Measurements from ENCODE around the gene SCUBE1.
"Not testable (repeated sequence)": the region's sequence is repeated elsewhere in the genome, so short reads cannot be mapped to it uniquely, and the experiment has no call there.

The SCUBE1 gene

GRCh38 chr22:43355688-43356087 is 12.5 kb upstream of the SCUBE1 start:
- not testable (repeated sequence) for DNase-seq

- DNase-seq: no peak
Observed at GRCh38 chr22:43351966-43352345, 8.8 kb upstream of the SCUBE1 start.

GRCh38 chr22:43349636-43350035 is 6.5 kb upstream of the SCUBE1 start:
- DNase-seq: no peak

- peak; percentile 76 for DNase-seq
Observed at GRCh38 chr22:43346521-43346929, 3.4 kb upstream of the SCUBE1 start.

- peak; percentile 80 for DNase-seq
Observed at GRCh38 chr22:43345761-43346301, 2.7 kb upstream of the SCUBE1 start.

- DNase-seq: no peak
Observed at GRCh38 chr22:43345356-43345755, 2.2 kb upstream of the SCUBE1 start.

GRCh38 chr22:43344520-43344787 is 1.3 kb upstream of the SCUBE1 start:
- DNase-seq: no peak

GRCh38 chr22:43343670-43344519 is 723 bp upstream of the SCUBE1 start:
- no peak for DNase-seq

GRCh38 chr22:43342347-43343261 is 568 bp downstream of the SCUBE1 start:
- DNase-seq: no peak

GRCh38 chr22:43341565-43341964 is 1.6 kb downstream of the SCUBE1 start:
- no peak for DNase-seq

GRCh38 chr22:43338766-43339345 is 4.3 kb downstream of the SCUBE1 start:
- no peak for DNase-seq

- no peak for DNase-seq
Observed at GRCh38 chr22:43337946-43338345, 5.2 kb downstream of the SCUBE1 start.

GRCh38 chr22:43337385-43337784 is 5.8 kb downstream of the SCUBE1 start:
- DNase-seq: no peak

GRCh38 chr22:43334378-43334777 is 8.8 kb downstream of the SCUBE1 start:
- DNase-seq: no peak

GRCh38 chr22:43333978-43334377 is 9.2 kb downstream of the SCUBE1 start:
- DNase-seq: no peak

GRCh38 chr22:43333156-43333555 is 10.0 kb downstream of the SCUBE1 start:
- DNase-seq: no peak

- DNase-seq: no peak
Observed at GRCh38 chr22:43331698-43332097, 11.5 kb downstream of the SCUBE1 start.

- DNase-seq: no peak
Observed at GRCh38 chr22:43331069-43331451, 12.1 kb downstream of the SCUBE1 start.

- DNase-seq: no peak
Observed at GRCh38 chr22:43330178-43331068, 12.7 kb downstream of the SCUBE1 start.

GRCh38 chr22:43329061-43329460 is 14.1 kb downstream of the SCUBE1 start:
- no peak for DNase-seq

- DNase-seq: no peak
Observed at GRCh38 chr22:43327157-43327438, 16.1 kb downstream of the SCUBE1 start.

- DNase-seq: no peak
Observed at GRCh38 chr22:43326331-43327156, 16.6 kb downstream of the SCUBE1 start.

Measured in activated CD4-positive, alpha-beta T cell treated with anti-CD3 and anti-CD28 coated beads, Interleukin-2, Interleukin-6, amounts not matched to agents 100 ng/mL and 50 ng/mL, durations not matched to agents 16 hours and 8 hours (primary cell).